Measurements from ENCODE around the gene ST8SIA4.

The ST8SIA4 gene

GRCh38 chr5:100867039-100867562, 36.0 kb downstream of the ST8SIA4 start:
- no peak for FAIRE-seq

- no peak for FAIRE-seq
These were observed 38.2 kb downstream of the ST8SIA4 start for GRCh38 chr5:100864931-100865330.

- FAIRE-seq: no peak
These were observed 39.3 kb downstream of the ST8SIA4 start for GRCh38 chr5:100863739-100864138.

- no peak for FAIRE-seq
These were observed 41.9 kb downstream of the ST8SIA4 start for GRCh38 chr5:100861148-100861547.

- FAIRE-seq: no peak
These were observed 42.7 kb downstream of the ST8SIA4 start for GRCh38 chr5:100860407-100860806.

GRCh38 chr5:100858987-100859545, 44.0 kb downstream of the ST8SIA4 start:
- FAIRE-seq: no peak

GRCh38 chr5:100856462-100856861, 46.6 kb downstream of the ST8SIA4 start:
- FAIRE-seq: no peak

GRCh38 chr5:100855937-100856430, 47.1 kb downstream of the ST8SIA4 start:
- no peak for FAIRE-seq

- FAIRE-seq: no peak
These were observed 47.8 kb downstream of the ST8SIA4 start for GRCh38 chr5:100855295-100855694.

GRCh38 chr5:100854591-100854990, 48.5 kb downstream of the ST8SIA4 start:
- no peak for FAIRE-seq

- no peak for FAIRE-seq
These were observed 49.5 kb downstream of the ST8SIA4 start for GRCh38 chr5:100853582-100853981.

GRCh38 chr5:100852988-100853449, 50.1 kb downstream of the ST8SIA4 start:
- FAIRE-seq: no peak

- no peak for FAIRE-seq
These were observed 51.0 kb downstream of the ST8SIA4 start for GRCh38 chr5:100852051-100852450.

GRCh38 chr5:100846772-100847171, 56.3 kb downstream of the ST8SIA4 start:
- FAIRE-seq: no peak

GRCh38 chr5:100842080-100842479, 61.0 kb downstream of the ST8SIA4 start:
- peak; percentile 51 for FAIRE-seq

GRCh38 chr5:100841358-100842076, 61.6 kb downstream of the ST8SIA4 start:
- FAIRE-seq: no peak

GRCh38 chr5:100840789-100841188, 62.3 kb downstream of the ST8SIA4 start:
- no peak for FAIRE-seq

GRCh38 chr5:100840370-100840769, 62.7 kb downstream of the ST8SIA4 start:
- FAIRE-seq: no peak

GRCh38 chr5:100838048-100838473, 65.0 kb downstream of the ST8SIA4 start:
- FAIRE-seq: no peak

- no peak for FAIRE-seq
These were observed 68.6 kb downstream of the ST8SIA4 start for GRCh38 chr5:100834519-100834918.

GRCh38 chr5:100832252-100833230, 70.5 kb downstream of the ST8SIA4 start:
- FAIRE-seq: no peak

GRCh38 chr5:100828898-100829356, 74.2 kb downstream of the ST8SIA4 start:
- no peak for FAIRE-seq
